Stimulated activated CD8-positive, alpha-beta memory T cell treated with anti-CD3 and anti-CD28 coated beads, Interleukin-7, amount 100 ng/mL, for 48 hours (primary cell): ENCODE measurements around the gene DST.

ENCODE experiments used
- DNase-seq, 2 donors: peaks; one replicate each; pipeline ENCODE4 v3.0.0-alpha.2; 2020; ENCODE audit warnings: low read depth in 1 of 2; ENCODE audit errors: extremely low read depth in 1 of 2

Gene DST

GRCh38 chr6:56624728-56625069 lies 18.0 kb downstream of the DST start:
- no peak for DNase-seq

DNA sequence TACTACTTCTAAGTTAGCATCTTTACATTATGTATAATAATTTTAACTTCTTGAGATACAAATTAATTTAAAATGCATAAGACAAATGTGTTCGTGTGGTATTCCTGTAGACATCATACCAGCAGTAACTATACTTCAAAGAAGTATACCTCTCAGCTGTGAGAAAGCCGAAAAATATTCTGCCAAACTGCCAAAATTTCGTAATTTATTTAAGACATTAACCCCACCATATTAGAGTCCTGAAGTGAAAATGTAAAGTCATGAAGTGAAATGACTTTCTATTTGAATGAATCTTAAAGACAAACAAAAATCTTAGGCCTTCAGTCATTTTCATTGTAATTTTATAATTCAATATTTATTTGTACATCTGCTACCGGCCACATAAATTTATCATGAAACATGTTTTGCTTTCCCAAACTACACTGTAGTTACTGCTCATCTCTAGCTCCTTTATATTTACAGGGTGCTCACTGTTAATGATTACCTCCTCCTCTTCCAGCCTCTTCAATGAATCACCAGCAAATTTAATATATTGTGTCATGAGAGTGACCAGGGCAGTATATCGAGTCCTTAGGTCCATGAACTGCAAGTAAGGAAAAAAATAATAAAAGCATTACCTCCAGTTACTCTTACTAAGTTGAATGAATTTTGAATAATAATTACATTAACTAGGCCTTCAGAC lies 18.5 kb downstream of the DST start:
- no peak for DNase-seq

- DNase-seq = no peak
Measured at GRCh38 chr6:56620229-56620868, 22.3 kb downstream of the DST start.

GRCh38 chr6:56618050-56618449 lies 24.6 kb downstream of the DST start:
- DNase-seq = no peak

DNA sequence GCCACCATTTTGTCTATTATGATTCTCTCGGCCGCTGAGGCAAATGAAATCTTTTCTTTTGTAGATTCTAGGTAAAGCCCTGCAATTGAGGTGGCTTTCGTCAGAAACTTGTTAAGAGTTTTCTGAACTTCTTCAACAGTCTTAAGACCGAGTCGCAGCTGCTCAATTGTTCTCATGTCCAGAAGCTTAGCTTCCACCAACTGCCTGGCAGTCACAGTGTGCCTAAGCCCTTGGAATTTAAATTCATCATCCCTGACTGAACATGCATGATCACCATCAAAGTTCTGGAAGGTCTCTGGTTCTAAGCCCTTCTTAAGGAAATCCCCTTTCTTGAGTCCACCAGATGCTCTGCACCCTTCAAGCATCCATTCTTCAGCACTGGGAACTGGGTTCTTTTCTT lies 25.7 kb downstream of the DST start:
- no peak for DNase-seq

- no peak for DNase-seq
Measured at GRCh38 chr6:56613247-56613851, 29.3 kb downstream of the DST start.

DNA sequence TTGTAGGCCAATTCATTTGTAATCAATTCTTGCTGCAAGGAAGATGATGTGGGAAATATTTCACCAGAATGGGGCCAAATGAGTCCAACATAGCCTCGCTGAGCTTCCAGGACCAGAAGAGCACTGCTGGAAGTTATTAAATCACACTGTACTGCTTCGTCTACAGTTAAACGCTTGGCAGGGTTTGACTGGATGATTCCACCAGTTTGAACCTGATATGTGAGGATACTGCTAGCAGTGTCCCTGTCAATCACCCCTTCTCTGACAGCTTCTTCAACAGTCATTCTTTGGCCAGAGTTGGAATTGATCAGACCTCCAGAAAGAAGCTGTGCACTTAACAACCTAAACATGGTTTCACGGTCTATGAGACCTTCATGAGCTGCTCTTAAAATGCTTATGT lies 34.4 kb downstream of the DST start:
- DNase-seq = no peak

GRCh38 chr6:56607111-56607752 lies 35.5 kb downstream of the DST start:
- no peak for DNase-seq

GRCh38 chr6:56605435-56605834 lies 37.3 kb downstream of the DST start:
- no peak for DNase-seq

DNA sequence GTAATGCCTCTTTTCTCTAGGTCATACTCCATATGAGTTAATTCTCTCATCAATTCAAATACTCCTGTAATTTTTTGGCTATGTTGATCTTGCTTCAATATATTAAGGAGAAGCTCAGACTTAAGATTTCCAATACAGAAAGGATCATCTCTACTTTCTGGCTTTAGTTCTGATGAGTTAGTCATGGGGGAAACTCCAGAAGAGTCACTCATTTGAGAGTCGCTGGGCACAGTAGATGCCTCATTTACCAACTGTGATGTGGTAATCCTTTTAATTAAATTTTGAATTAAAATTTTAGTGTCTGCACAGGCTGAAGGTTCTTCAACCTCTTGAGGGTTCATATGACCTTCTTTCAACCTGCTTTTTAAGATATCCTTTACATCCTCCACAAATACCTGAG lies 38.5 kb downstream of the DST start:
- no peak for DNase-seq

GRCh38 chr6:56601390-56601789 lies 41.3 kb downstream of the DST start:
- no peak for DNase-seq

GRCh38 chr6:56595490-56596122 lies 47.1 kb downstream of the DST start:
- peak in 1 of 2 donors; percentile 14 for DNase-seq

DNA sequence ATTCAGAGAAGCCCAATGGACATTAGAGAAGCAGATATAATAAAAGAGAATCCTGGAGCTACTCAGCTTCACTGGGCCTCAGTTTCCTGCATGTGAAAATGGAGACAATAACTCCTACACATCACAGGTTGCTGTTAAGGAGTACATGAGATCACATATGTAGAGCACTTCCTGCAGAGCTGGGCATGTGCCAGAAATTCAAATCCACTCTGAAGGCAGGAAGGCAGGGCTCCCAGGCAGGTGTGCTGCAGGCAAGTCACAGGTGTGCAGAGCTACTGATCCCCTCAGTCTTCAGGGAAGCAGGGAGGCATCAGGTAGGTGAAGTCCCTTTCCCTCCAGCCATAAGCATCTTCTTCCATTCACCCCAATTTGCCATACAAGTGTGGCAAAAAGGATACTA lies 48.0 kb downstream of the DST start:
- DNase-seq = no peak

GRCh38 chr6:56593801-56594318 lies 48.8 kb downstream of the DST start:
- DNase-seq = peak in 1 of 2 donors; percentile 20

DNA sequence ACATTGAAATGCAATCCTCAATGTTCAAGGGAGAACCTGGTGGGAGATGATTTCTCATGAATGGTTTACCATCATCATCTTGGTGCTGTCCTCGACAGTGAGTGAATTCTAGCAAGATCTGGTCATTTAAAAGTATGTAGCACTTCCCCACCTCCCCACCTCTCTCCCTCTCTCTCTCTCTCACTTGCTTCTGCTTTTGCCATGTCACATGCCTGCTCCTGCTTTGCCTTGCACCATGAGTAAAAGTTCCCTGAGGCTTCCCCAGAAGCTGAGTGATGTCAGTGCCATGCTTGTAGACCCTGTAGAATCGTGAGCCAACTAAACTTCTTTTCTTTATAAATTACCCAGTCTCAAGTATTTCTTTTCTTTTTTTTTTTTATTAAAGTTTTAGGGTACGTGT lies 60.5 kb downstream of the DST start:
- DNase-seq = no peak

GRCh38 chr6:56581296-56581925 lies 61.3 kb downstream of the DST start:
- no peak for DNase-seq

DNA sequence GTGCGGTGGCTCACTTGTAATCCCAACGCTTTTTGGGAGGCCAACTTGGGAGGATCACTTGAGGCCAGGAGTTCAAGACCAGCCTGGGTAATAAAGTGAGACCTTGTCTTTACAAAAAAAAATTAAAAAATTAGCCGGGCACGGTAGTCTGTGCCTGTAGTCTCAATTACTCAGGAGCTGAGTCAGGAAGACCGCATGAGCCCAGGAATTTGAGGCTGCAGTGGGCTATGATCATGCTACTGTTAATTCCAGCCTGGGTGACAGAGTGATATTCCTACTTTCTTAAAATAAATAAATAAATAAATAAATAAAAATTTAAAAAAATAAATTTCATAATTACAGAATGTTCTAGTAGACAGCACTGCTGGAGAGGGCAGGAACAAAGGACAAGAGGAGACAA lies 62.4 kb downstream of the DST start:
- no peak for DNase-seq

DNA sequence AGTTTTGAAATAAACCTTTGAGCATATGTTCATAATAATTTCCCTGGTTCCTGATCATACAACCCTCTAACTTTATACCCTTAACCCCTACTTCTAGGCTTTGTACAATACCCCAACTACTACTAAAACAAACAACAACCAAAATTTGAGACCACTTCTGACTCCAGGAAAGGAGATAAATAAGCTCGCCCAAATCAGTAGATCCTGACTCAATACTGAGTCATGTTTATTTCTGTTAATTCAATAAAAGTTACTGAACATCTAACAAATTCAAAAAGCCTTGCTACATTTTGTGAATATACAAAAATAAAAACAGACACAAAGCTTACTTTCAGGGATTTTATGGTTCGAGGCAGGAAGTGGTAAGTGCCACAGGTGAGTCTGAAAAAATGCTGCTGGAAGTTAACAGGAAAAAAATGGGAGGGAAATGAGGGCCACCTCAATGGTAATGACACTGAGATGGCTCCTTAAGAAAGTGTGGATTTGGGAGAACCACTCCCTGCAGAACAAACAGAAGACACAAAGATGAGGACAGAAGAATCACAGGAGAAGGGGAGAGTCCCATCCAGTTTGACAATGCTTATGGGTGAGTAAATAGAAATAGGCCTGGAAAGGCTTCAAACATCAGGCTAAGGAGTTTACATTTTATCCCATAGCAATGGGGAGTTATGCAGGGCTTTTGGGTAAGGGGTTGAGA lies 63.4 kb downstream of the DST start:
- DNase-seq = no peak

DNA sequence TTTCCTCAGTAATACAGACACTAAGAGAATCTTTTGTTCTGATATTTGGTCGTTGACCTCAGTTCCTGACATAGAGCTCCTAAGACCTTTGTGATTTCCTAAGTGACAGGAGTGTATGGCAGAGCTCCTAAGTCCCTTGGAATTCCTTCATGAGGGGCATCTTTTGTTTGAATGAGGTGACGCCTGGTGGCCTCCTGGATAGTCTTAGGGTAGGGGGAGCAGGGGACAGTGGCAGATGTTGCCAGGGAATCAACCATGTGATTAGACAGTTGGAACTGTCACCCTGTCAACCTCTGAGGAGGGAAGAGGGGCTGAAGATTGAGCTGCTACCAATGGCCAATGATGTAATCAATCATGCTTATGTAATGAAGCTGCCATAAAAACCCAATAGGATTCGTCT lies 67.0 kb downstream of the DST start:
- DNase-seq = no peak

GRCh38 chr6:56574292-56574691 lies 68.4 kb downstream of the DST start:
- no peak for DNase-seq
